NCI-H2107 (cell line): ENCODE measurements around the gene GSX1.

ENCODE experiments used
- DNase-seq: peaks from one replicate; lab custom pipeline; 2025; lab: John Stamatoyannopoulos, UW

GSX1 gene

GRCh38 chr13:27833206-27833605 lies 40.9 kb downstream of the GSX1 start:
- no peak for DNase-seq

GRCh38 chr13:27834095-27834494 lies 41.8 kb downstream of the GSX1 start:
- no peak for DNase-seq

DNA sequence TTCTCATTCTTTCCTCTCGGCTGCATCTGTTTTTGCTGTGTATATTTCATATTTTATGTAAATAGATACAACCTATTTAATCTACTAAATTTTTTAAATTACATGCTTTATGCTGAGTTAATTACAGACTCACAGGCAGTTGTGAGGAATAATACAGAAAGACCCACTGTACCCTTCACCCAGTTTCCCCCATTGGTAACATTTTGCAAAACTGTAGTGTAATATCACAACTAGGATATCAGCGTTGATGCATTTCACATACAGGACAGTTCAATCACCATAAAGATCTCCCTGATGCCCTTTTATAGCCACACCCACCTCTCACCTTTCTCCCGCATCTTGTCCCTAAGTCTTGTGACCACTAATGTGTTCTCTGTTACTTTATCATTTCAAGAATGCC lies 43.5 kb downstream of the GSX1 start:
- no peak for DNase-seq

DNA sequence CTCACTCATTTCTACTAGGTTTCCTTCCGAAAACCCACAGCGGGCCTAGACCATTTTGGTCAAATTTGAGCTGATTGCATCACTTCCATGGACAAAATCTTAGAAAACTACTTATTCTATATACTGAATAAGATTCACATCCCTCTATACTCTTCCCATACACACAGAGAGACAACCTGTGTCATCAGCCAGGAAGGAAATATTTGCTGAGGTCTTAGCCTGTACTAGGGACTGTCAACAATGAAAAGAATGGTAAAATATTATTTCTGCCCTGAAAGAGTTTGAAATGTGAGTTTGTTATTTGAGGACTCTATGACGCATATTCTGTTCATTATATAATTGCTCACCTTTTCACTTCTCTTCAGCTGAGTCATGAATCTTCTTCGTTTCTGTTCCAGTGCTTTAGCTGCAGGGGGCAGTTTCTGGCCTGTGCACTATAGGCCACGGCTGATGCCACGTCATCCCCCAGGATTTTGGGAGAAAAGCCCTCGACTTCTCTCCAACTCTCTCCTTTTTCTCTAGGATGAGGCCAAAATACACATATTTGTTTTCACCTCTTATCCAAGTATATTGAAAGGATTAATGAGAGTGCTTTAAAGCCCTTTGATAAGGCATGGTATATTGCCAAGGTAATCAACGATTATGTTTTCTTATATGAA lies 47.7 kb downstream of the GSX1 start:
- no peak for DNase-seq

DNA sequence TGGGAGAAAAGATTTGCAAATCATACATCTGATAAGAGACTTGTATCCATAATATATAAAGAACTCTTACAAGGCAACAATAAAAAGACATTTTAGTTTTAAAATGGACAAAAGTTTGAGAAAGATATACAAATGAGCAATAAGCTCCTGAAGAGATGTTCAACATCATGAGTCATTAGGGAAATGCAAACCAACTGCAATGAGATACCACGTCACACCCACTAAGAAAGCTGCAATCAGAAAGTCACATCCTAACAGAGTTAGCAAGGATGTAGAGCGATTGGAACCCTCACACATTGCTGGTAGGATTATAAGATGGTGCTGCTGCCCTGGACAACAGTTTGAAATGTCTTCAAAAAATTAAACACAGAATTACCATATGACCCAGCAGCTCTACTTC lies 50.3 kb downstream of the GSX1 start:
- DNase-seq, result no peak
